SK-N-SH (cell line): ENCODE measurements around the gene USP12. TPM values are rescaled to one million over a fixed set of nuclear protein-coding genes. Genes with fewer than 3 reads are reported as not detected.

Experiments used
- CTCF ChIA-PET: fragments of 300-600, 350-600 bp; formaldehyde crosslinking; extraction: SDS; loops from one replicate; lab custom pipeline; 2021; lab: Yijun Ruan, JAX
- POLR2A ChIA-PET: fragments of 350-600 bp; sonication (Branson Sonifier 250); formaldehyde crosslinking; extraction: SDS; loops from one replicate; lab custom pipeline; 2020; ENCODE audit warnings: antibody characterized with exemption, inconsistent platforms; lab: Yijun Ruan, JAX
- DNase-seq: peaks from one replicate; pipeline ENCODE4 v3.0.0; 2012
- H2AFZ ChIP-seq: fragments of 200-600 bp; sonication (generic); 2 replicates; pipeline ENCODE4 v1.8.1; 2016; ENCODE audit warnings: antibody characterized with exemption, mild to moderate bottlenecking, low read depth
- H3F3A ChIP-seq: fragments of 200-600 bp; sonication (generic); replicated peaks from 2 replicates; pipeline ENCODE3; 2016; ENCODE audit warnings: antibody characterized with exemption, mild to moderate bottlenecking; ENCODE audit not compliant: insufficient read depth
- H3K27ac ChIP-seq, 2 experiments: fragments of 200-500 bp in 1 of 2; fragments of 200-600 bp in 1 of 2; sonication (Bioruptor generic) in 1 of 2; sonication (generic), shearing (Covaris generic) in 1 of 2; 2 replicates each; pipeline versions ENCODE4 v1.5.1 to v1.6.1; 2014 to 2016; ENCODE audit warnings: low read depth in 2 of 2, inconsistent platforms in 1 of 2, low read length in 1 of 2, mild to moderate bottlenecking in 1 of 2, mixed read lengths in 1 of 2
- H3K27me3 ChIP-seq: fragments of 200-600 bp; sonication (generic), shearing (Covaris generic); 2 replicates; pipeline ENCODE4 v1.6.1; 2016; ENCODE audit warnings: mixed run types; ENCODE audit not compliant: insufficient read depth
- H3K36me3 ChIP-seq, 2 experiments: fragments of 200-500 bp in 1 of 2; fragments of 200-600 bp in 1 of 2; sonication (Bioruptor generic) in 1 of 2; sonication (generic) in 1 of 2; replicated peaks in 1 of 2; 2 replicates each; pipeline versions ENCODE3 to v1.5.1; 2014 to 2016; ENCODE audit warnings: low read length in 1 of 2, mild to moderate bottlenecking in 1 of 2; ENCODE audit not compliant: insufficient read depth in 2 of 2, control insufficient read depth in 1 of 2
- H3K4me1 ChIP-seq, 2 experiments: fragments of 200-500 bp in 1 of 2; fragments of 200-600 bp in 1 of 2; sonication (Bioruptor generic) in 1 of 2; sonication (generic), shearing (Covaris generic) in 1 of 2; 2 replicates each; pipeline versions ENCODE4 v1.5.1 to v1.6.1; 2014 to 2016; ENCODE audit warnings: low read depth in 1 of 2, low read length in 1 of 2, mixed run types in 1 of 2; ENCODE audit not compliant: insufficient read depth in 2 of 2, control insufficient read depth in 1 of 2
- H3K4me2 ChIP-seq: fragments of 200-600 bp; sonication (generic), shearing (Covaris generic); 2 replicates; pipeline ENCODE4 v1.6.1; 2017; ENCODE audit warnings: mixed run types
- H3K4me3 ChIP-seq, 2 experiments: fragments of 200-500 bp in 1 of 2; fragments of 200-600 bp in 1 of 2; sonication (Bioruptor generic) in 1 of 2; sonication (generic), shearing (Covaris generic) in 1 of 2; 2 replicates each; pipeline versions ENCODE4 v1.5.1 to v1.8.1; 2014 to 2016; ENCODE audit warnings: low read depth in 2 of 2, inconsistent platforms in 1 of 2, low read length in 1 of 2, mild to moderate bottlenecking in 1 of 2, mixed read lengths in 1 of 2, moderate library complexity in 1 of 2
- H3K79me2 ChIP-seq: fragments of 200-600 bp; sonication (generic); 2 replicates; pipeline ENCODE4 v1.8.1; 2017; ENCODE audit warnings: mild to moderate bottlenecking; ENCODE audit not compliant: insufficient read depth
- H3K9ac ChIP-seq: fragments of 200-600 bp; sonication (generic); 2 replicates; pipeline ENCODE4 v1.6.1; 2017; ENCODE audit warnings: mixed run types
- H3K9me2 ChIP-seq: fragments of 200-600 bp; sonication (generic); 2 replicates; pipeline ENCODE4 v1.6.1; 2017; ENCODE audit warnings: mixed run types
- H3K9me3 ChIP-seq: fragments of 200-600 bp; sonication (generic); 2 replicates; pipeline ENCODE4 v1.6.1; 2017; ENCODE audit warnings: mixed run types, mild to moderate bottlenecking, moderate library complexity
- H4K20me1 ChIP-seq: fragments of 200-600 bp; sonication (generic); 2 replicates; pipeline ENCODE4 v1.6.1; 2017; ENCODE audit warnings: mild to moderate bottlenecking, mixed run types; ENCODE audit not compliant: insufficient read depth
- CTCF ChIP-seq: fragments of 200-600 bp; sonication (generic); IDR thresholded peaks from 2 replicates; pipeline ENCODE4 v1.6.1; 2017; ENCODE audit warnings: antibody characterized with exemption, mild to moderate bottlenecking, moderate library complexity
- EP300 ChIP-seq, 2 experiments: IDR thresholded peaks; 2 replicates each; pipeline versions ENCODE4 v1.4.0 to v1.6.1; 2012; ENCODE audit warnings: borderline replicate concordance in 1 of 2, low read depth in 1 of 2, low read length in 1 of 2
- FOSL2 ChIP-seq: IDR thresholded peaks from 2 replicates; pipeline ENCODE4 v1.4.0; 2012; ENCODE audit warnings: low read depth, mild to moderate bottlenecking, moderate library complexity, borderline replicate concordance
- MAX ChIP-seq: IDR thresholded peaks from 2 replicates; pipeline ENCODE4 v1.4.0; 2012; ENCODE audit warnings: low read depth
- MXI1 ChIP-seq: IDR thresholded peaks from 2 replicates; pipeline ENCODE4 v1.6.1; 2012; ENCODE audit warnings: mild to moderate bottlenecking, low read depth, low read length, improper control_type of control experiment
- NRF1 ChIP-seq: IDR thresholded peaks from 2 replicates; pipeline ENCODE4 v1.6.1; 2012; ENCODE audit warnings: low read depth, mild to moderate bottlenecking, low read length
- PBX3 ChIP-seq: IDR thresholded peaks from 2 replicates; pipeline ENCODE4; 2012
- RCOR1 ChIP-seq: fragments of 150-350 bp; IDR thresholded peaks from 2 replicates; pipeline ENCODE4 v1.6.1; 2017; ENCODE audit warnings: antibody characterized with exemption, low read length
- RFX5 ChIP-seq: IDR thresholded peaks from 2 replicates; pipeline ENCODE4 v1.6.1; 2012; ENCODE audit warnings: mild to moderate bottlenecking, improper control_type of control experiment, low read length
- RXRA ChIP-seq: IDR thresholded peaks from 2 replicates; pipeline ENCODE4 v1.4.0; 2012; ENCODE audit warnings: low read depth, mild to moderate bottlenecking, borderline replicate concordance
- SIN3A ChIP-seq: IDR thresholded peaks from 2 replicates; pipeline ENCODE4 v1.6.1; 2012; ENCODE audit warnings: low read depth, mild to moderate bottlenecking, low read length, moderate library complexity, borderline replicate concordance
- TAF1 ChIP-seq: IDR thresholded peaks from 2 replicates; pipeline ENCODE4 v1.6.1; 2012; ENCODE audit warnings: low read depth, mild to moderate bottlenecking, low read length, moderate library complexity, borderline replicate concordance
- WGBS: methylation state at CpG from one replicate; pipeline ENCODE4 v1.1.6; 2017; ENCODE audit warnings: low lambda C conversion rate; 5-methylcytosine and 5-hydroxymethylcytosine counted together
- polyA plus RNA-seq, 3 experiments: library from polyadenylated mRNA; depleted of rRNA; stranded (reverse); fragments of >200 nt; gene quantifications; 2 replicates each; pipeline ENCODE4 v1.2.3, GENCODE V29; 2012

USP12 gene
- polyA plus RNA-seq, 1 of the 3 experiments (the other 2 are of a cell fraction): 5.0 TPM

GRCh38 chr13:27171827-27172494 is 350 bp upstream of the USP12 start:
- 1% methylated on average over 23 of the region's 73 CpGs for WGBS
- DNase-seq: peak; percentile 96
- Histone ChIP-seq H2AFZ (peak overlapping the region; percentile 96), H3K9ac (peak overlapping the region; percentile 81), H3K27ac (peak overlapping the region; percentile 77 to 88), H3K36me3 (no peaks in the 10 kb centered on the region), H3K4me1 (peaks cover 12 to 21% of the 10 kb centered on the region in 2 experiments; a peak in 3 of 4 replicates), H3K9me2 (no peaks in the 10 kb centered on the region), H3K4me3 (peak overlapping the region; percentile 73 to 86), H3K4me2 (peak overlapping the region; percentile 77), H3K9me3 (no peaks in the 10 kb centered on the region), H4K20me1 (peaks cover 29% of the 10 kb centered on the region), H3F3A (peaks cover 10% of the 10 kb centered on the region), H3K79me2 (peaks cover 45% of the 10 kb centered on the region), H3K27me3 (no peaks in the 10 kb centered on the region)
- CTCF ChIA-PET: interaction anchor here (1.0 to 1.7 kb wide), 3 partner anchors 186 to 225 kb away, joined by 3 to 4 read pairs (median 3); no protein-coding TSS in a partner anchor
- TF ChIP-seq RXRA (no peak), NRF1 (peak; percentile 68), MAX (peak; percentile 19; the same call in 1 of the 2 replicates), MXI1 (peak; percentile 36), FOSL2 (0 out of 2 replicates have a peak, but pooled peaks have one; percentile 2), PBX3 (0 out of 2 replicates have a peak, but pooled peaks have one; percentile 22), SIN3A (0 out of 2 replicates have a peak, but pooled peaks have one; percentile 64), CTCF (peak; percentile 18; the same call in 1 of the 2 replicates), RFX5 (no peak), EP300 (IDR thresholded peaks at IDR 0.05; ENCODE audit: borderline replicate concordance in 1 of 2, low read depth in 1 of 2, low read length in 1 of 2) (peak in 1 of 2 experiments; percentile 20; a peak in 1 of 4 replicates), RCOR1 (no peak), TAF1 (peak; percentile 32; the same call in 1 of the 2 replicates)
- POLR2A ChIA-PET: no interaction called here
